HG02759 (cell line): ENCODE measurements around the gene ZNRF4.

Experiments
- ATAC-seq: cut with Tn5 transposase; IDR thresholded peaks from one replicate; pipeline ENCODE4 v1.9.1; 2021; ENCODE audit warnings: mild to moderate bottlenecking, moderate library complexity; ENCODE audit not compliant: unreplicated experiment

Gene ZNRF4

DNA sequence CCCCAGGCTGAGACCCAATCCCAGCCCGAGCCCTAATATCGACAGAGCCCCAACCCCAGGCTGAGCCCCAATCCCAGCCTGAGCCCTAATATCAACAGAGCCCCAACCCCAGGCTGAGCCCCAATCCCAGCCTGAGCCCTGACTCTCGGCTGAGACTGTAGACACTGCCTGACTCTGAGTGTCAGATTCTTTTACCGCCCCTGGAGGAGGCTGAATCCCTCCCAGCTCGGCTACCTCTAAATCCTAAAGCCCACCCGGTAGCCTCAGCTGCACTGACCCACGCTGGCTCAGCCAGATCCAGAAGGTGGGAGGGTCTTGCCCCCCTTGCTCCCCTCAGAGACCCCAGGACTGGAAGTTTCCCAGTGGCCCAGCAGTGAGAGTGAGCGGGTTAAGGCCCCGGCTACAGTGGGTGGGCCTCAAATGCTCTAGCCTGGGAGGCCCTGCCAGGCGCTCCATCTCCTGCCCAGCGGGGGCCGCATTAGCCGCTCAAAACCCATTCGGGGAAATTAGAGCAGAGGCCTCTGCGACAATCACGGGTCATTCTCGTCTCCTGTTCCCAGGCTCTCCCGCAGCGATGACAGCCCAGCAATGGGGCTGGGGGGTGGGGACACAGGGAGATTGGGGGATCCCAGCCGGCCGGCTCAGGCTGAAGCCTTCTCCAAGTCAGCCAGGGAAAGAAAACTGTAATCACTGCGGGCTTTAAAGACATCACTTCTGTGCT is 43.8 kb downstream of the ZNRF4 start:
- no peak for ATAC-seq

- no peak for ATAC-seq
Measured at GRCh38 chr19:5501907-5502306, 46.7 kb downstream of the ZNRF4 start.

GRCh38 chr19:5503598-5503997 is 48.4 kb downstream of the ZNRF4 start:
- ATAC-seq, result no peak

DNA sequence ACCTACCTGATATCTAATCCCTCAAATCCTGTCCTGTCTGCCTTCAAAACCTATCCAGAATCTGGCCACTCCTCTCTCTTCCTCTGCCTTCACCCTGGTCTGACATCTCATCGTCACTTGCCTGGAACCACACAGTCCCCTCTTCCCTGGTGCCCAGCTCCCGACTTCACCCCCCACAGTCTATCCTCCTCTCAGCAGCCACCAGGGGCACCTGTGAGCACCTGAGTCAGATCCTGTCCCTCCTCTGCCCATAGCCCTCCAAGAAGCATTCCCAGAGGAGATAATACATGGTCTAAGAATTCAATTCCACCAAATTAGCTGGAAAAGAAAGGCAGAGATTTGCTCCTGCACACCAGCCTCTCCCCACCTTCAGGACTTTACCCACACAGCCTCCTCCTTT is 48.9 kb downstream of the ZNRF4 start:
- ATAC-seq, result no peak
